ENCODE results near the gene CFAP100. TPM values are rescaled to one million over a fixed set of nuclear protein-coding genes. Genes with fewer than 3 reads are reported as not detected.

CFAP100 gene
- total RNA-seq, 1 donor from 2014 or later: not detected

- no peak for TF ChIP-seq CTCF (IDR thresholded peaks at IDR 0.05; ENCODE audit: unreplicated experiment)
- no peak overlapping the region for H3K4me3 Mint-ChIP-seq (ENCODE audit: unreplicated experiment)
- H3K9me3 Mint-ChIP-seq (ENCODE audit: unreplicated experiment): no peaks in the 10 kb centered on the region
- H3K27ac Mint-ChIP-seq (ENCODE audit: unreplicated experiment): no peak overlapping the region
- peaks cover 10% of the 10 kb centered on the region for H3K4me1 Mint-ChIP-seq (ENCODE audit: unreplicated experiment)
- DNase-seq (ENCODE audit: low spot score): no peak
- no peaks in the 10 kb centered on the region for H3K36me3 Mint-ChIP-seq (ENCODE audit: low read depth, unreplicated experiment)
- peaks cover 7% of the 10 kb centered on the region for H3K27me3 Mint-ChIP-seq (ENCODE audit: unreplicated experiment)
These were observed 40.9 kb upstream of the CFAP100 start for GRCh38 chr3:126353694-126354321.

- no peak overlapping the region for H3K27ac Mint-ChIP-seq (ENCODE audit: unreplicated experiment)
- peaks cover 11% of the 10 kb centered on the region for H3K4me1 Mint-ChIP-seq (ENCODE audit: unreplicated experiment)
- no peak for TF ChIP-seq CTCF (IDR thresholded peaks at IDR 0.05; ENCODE audit: unreplicated experiment)
- peaks cover 10% of the 10 kb centered on the region for H3K27me3 Mint-ChIP-seq (ENCODE audit: unreplicated experiment)
- DNase-seq (ENCODE audit: low spot score): no peak
- H3K4me3 Mint-ChIP-seq (ENCODE audit: unreplicated experiment): no peak overlapping the region
- no peaks in the 10 kb centered on the region for H3K36me3 Mint-ChIP-seq (ENCODE audit: low read depth, unreplicated experiment)
- no peaks in the 10 kb centered on the region for H3K9me3 Mint-ChIP-seq (ENCODE audit: unreplicated experiment)
These were observed 39.9 kb upstream of the CFAP100 start for GRCh38 chr3:126354776-126355175.

- H3K4me1 Mint-ChIP-seq (ENCODE audit: unreplicated experiment): peaks cover 11% of the 10 kb centered on the region
- H3K9me3 Mint-ChIP-seq (ENCODE audit: unreplicated experiment): no peaks in the 10 kb centered on the region
- no peak for DNase-seq (ENCODE audit: low spot score)
- H3K4me3 Mint-ChIP-seq (ENCODE audit: unreplicated experiment): peak overlapping the region; percentile 28
- no peaks in the 10 kb centered on the region for H3K36me3 Mint-ChIP-seq (ENCODE audit: low read depth, unreplicated experiment)
- peak overlapping the region; percentile 37 for H3K27ac Mint-ChIP-seq (ENCODE audit: unreplicated experiment)
- H3K27me3 Mint-ChIP-seq (ENCODE audit: unreplicated experiment): peaks cover 11% of the 10 kb centered on the region
- TF ChIP-seq CTCF (IDR thresholded peaks at IDR 0.05; ENCODE audit: unreplicated experiment): no peak
These were observed 39.5 kb upstream of the CFAP100 start for GRCh38 chr3:126355251-126355650.

- TF ChIP-seq CTCF (IDR thresholded peaks at IDR 0.05; ENCODE audit: unreplicated experiment): no peak
- no peaks in the 10 kb centered on the region for H3K9me3 Mint-ChIP-seq (ENCODE audit: unreplicated experiment)
- peaks cover 11% of the 10 kb centered on the region for H3K4me1 Mint-ChIP-seq (ENCODE audit: unreplicated experiment)
- peak; percentile 71 for DNase-seq (ENCODE audit: low spot score)
- H3K27me3 Mint-ChIP-seq (ENCODE audit: unreplicated experiment): peaks cover 11% of the 10 kb centered on the region
- H3K36me3 Mint-ChIP-seq (ENCODE audit: low read depth, unreplicated experiment): no peaks in the 10 kb centered on the region
- H3K27ac Mint-ChIP-seq (ENCODE audit: unreplicated experiment): peak overlapping the region; percentile 37
- peak overlapping the region; percentile 89 for H3K4me3 Mint-ChIP-seq (ENCODE audit: unreplicated experiment)
These were observed 38.8 kb upstream of the CFAP100 start for GRCh38 chr3:126355777-126356372.

All from endothelial cell (in vitro differentiated cells).